NAMALWA (cell line): ENCODE measurements around the gene TNFSF4.
A peak's percentile ranks its signal among the peaks of the same experiment; 100 is the strongest.

Experiments
- DNase-seq: peaks from one replicate; pipeline ENCODE4 v3.0.0-alpha.2; 2015; ENCODE audit warnings: low spot score

The TNFSF4 gene

DNA sequence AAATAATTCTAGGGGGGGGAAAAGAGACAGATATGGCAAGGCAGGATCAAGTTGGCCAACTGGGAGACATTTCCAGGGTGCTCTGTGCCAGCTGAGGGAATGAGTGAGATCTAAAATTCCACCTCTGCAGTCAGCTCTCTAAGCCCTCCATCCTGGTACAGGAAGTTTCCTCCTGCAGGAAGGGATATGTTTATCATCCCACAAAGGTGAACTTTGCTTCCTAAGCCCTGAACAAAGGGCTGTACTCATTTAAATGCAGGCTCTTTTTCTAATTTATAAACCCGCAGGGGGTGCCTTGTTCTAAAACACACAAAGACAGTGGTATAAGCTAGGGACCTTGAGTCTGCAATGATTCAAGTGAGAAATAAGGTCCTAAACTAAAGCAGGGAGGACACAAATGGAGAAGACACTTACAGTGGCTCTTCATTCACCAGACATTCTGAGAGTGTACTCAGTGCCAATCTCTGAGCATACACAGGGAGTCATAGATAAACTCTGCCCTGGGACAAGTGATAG, 3.6 kb upstream of the TNFSF4 start:
- no peak for DNase-seq

DNA sequence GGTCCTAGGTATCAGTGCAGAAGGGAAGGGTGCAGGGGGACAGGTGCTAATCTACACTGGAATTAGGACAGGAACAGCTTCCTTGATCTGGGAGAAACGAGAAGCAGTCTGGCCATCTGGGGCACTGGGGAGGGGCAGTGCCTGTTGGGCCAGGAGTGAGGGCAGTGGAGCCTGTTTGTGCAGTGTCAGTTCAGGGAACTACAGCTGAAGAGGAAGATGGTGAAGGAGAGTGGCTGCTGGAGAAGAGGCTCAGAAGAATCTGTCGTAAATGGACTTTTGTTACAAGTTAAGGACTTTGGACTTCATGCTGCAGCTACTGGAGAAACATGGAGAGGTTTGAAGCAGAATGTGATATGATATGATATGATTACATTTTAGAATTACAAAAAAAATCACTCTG, 3.2 kb upstream of the TNFSF4 start:
- no peak for DNase-seq

DNA sequence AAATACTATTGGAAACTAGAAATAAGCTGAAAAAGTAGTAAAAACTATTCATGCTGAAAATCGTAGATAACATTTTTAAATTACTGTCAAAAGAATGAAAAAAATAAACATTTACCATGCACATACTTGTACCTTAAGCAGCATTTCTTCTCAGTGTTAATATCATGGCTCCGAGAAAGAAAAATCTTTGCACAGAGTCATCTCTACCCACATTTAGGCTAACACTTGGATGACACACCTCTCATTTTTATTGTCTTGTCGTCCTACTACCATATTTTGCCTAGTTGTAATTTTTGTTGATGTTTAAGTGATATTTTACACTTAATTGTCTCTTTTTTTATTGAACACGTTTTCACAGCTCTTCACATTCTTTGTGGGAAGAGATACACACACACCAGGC, 1.7 kb upstream of the TNFSF4 start:
- no peak for DNase-seq

DNA sequence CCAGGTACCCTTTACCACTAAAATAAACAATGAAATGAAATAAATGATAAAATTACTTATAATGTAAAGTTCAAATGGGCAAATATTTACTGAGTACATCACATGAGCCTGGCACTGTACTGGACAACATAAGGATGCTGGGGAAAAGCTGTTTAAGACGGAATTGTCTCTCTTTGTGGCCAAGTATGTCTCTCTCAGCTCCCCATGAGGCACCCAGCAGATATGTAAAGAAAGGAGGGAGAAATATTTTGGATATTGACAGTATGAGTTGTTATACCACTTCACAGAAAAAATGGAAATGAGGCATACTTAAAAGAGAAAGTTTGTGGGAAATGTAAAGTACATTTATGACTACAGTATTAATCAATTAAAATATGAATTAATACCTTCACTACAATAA, 1.0 kb upstream of the TNFSF4 start:
- DNase-seq: no peak

DNA sequence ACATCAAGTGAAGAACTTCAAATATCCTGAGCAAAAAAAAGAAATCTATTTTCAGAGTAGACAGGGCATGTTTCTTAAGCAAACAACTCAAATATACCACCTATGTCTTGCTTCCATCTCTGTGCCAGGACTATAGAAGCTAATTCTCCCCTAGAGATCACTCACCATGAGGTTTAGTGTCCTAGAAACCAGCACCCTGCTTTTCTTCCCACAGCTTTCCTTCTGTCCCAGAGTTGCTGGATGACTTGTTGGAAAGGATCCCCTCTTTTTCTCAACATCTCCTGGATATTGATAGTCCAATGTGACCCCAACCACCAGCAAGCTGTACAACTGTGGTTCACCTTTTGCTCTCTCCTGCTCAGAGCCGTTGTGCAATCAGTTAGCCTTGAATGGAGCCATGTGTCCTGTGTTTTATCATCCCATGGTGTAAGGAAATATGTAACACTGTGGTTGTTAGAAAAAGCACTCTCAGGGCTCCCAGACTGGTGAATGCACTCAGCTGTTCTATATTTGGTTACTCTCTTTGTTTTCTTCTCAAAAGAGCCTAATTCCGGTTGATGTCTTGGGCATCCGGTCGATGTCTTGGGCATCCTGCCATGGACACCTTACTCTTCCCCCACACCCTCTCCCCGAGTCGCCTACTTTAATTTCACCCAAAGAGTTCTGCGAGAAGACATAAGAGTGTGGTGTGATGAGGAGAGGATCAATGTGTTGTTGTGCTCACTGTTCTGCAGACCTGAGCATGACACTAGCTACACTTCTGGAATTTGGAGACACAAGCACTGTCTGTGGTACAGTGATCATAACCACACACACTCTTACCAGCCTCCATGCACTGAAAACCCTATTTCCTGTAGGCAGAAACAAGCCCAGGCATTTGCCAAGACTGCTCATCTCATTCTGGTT, 1.7 kb downstream of the TNFSF4 start:
- DNase-seq: no peak

DNA sequence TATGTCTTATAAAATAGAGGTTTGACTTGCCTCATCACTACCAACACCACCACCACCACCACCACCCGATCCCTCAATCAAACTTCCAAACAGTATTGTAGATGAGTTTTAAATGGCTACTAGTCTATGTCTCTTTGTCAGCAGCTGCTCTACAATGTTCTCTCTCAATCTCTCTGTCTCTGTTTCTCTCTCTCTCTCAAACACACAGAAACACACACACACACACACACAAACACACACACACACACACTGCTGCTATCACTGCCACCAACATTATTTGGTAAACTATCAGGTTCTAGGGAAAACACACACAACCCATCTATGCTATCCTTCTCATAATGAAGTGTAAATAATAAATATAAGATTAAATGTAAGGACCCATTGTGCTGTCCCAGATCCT, 2.4 kb downstream of the TNFSF4 start:
- no peak for DNase-seq

DNA sequence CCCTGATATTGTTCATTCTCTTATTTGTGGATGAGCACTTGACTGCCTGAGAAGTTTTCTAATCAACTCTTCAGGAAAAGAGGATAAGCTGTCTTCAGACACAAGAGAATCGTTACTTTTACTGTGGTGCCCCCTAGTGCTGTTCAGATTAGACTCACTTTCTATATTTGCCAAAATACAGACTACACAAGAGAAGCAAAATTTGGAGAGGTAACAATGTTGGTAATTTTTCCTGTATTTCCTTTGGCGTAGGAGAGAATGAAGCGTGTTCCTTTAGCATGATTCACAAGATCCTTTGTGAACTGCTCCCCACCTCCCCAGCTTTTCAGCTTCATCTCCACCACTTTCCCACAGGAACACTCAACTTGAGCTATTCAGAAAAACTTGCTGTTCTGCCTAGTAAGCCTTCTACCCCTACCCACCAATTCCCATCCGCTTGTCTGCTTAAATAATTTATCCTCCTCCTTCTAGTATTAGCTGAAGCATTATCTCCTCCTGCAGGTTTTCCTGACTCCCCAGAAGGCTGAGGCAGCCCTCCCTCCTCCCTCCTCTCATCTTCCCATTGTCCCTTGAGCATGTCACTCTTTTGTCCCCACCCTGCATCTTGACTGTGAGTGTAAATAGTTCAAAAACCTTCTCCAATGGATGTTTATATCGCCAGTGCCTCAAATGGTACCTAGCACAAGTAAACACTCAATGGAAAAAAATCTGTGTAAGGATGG, 4.5 kb downstream of the TNFSF4 start:
- DNase-seq: peak; percentile 56

DNA sequence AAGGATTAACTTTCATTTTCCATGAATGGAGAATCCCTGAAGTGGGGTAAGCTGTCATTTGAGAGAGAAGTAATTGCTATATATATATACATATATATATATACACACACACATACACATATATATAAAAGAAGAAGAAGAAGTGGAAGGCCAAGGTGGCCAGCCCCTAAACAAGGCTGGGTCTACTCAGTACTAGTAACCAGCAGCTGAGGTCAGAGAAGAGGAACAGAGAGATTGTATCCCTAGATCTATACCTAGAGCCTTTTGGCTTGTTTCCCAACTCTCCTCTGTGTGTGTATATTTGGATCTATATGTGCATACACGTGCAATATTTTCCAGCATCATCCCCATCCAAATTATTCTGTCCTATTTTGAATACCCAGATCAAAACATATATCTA, 5.2 kb downstream of the TNFSF4 start:
- DNase-seq: no peak

DNA sequence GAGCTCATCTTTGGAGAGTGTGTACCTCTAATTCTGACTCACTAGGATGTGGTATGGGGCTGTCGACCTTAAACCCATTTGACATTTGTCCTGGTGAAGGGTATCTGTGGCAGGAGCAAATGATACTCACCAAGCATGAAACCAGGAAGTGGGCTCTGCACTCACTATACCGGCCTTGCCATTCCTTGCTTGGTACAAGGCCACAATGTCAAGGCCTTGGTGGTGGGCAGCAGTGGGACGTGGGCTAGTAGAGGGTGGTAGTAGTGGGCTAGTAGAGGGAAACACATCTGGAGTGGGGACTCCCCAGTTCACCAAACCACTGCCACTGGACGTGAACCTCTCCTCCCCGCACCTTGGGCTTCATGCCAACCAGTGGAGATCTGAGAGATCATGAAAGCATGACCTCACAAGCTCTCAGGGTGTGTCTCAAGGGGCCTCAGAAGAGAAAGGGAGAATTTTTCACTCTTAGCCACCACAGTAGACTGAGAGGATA, 11.5 kb downstream of the TNFSF4 start:
- peak; percentile 55 for DNase-seq

DNA sequence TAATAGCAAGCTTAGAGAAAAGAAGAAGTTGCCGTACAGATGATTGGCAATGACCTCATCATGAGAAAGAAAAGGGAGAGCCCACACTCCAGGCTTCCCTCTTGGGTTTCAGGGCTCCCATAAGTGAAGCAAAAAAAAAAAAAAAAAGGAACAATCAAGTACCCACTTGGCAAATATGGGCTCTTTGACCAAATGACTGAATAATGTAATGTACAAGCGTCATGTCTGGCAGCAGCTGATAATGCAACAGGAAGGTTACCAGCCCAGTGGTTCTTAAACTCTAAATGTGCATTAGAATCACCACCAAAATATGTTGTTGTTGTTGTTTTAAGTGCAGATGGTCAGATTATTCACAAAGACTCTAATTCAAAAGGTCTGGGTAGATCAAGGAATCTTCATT, 13.5 kb downstream of the TNFSF4 start:
- DNase-seq: no peak

DNA sequence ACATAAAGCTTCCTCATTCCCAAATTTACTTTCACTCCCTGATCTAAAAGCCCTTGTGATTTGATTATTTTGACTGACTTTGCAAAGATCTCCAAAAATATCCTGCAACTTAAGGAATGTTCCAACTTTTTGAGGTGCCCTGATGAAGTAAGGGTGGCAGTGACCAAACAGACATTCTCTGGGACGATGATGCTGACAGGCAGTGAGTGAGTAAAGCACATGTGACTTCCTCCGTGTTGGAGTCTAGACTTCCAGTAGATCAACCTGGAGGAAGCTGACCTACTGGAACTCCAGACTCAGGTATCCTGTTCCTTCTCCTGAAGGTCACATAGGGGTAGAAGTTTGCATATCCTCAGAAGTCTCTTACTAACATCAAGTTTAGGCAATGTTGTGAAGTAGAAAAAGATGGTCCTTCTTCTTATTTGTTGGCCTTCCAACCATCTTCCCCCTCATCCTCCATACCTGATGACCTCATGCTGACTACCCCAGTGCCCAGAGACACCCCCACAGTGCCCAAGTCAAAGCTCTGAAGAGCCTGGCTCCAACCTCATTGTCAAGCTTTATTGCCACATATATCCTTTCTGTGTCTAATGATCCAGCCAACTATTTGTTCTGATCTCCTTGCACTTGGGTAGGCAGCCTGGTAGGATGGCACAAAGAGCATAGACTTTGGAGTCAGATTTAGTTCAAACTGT, 16.0 kb downstream of the TNFSF4 start:
- DNase-seq: no peak

DNA sequence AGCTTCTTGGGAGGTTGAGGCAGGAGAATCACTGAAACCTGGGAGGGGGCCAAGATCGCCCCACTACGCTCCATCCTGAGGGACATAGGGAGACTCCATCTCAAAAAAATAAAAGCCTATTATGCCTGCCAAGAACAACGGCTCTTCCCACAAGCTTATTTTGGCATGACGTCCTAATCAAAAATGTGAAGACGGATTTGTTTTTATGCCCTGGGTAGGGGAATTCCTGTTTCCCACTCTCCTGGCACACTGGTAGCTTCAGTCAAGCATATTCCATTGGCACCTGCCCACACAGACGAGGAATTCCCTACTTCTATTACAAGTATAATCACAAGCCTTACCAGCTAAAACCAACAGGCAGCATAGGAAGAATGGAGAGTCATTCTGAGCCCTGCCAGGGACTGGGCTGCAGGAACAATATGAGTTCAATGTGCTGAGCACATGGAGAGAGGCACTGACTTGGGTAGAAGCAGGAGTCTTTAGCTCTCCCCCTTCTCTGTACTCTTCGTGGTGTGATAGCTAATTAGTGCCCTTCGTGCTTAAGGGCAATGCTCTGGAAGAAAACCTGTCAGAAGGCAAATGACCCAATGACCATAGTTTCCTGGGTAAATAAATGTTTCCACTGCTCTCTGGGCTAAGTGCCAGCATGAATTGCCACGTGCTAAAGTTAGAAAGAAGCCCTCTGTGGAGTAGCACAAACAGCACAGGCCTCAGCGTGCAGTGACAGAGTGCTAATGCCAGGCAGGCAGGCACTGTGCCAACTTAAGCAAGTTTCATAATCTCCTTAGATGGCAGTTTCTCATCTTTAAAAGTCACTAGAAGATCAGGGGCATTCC, 16.8 kb downstream of the TNFSF4 start:
- DNase-seq: peak; percentile 20

DNA sequence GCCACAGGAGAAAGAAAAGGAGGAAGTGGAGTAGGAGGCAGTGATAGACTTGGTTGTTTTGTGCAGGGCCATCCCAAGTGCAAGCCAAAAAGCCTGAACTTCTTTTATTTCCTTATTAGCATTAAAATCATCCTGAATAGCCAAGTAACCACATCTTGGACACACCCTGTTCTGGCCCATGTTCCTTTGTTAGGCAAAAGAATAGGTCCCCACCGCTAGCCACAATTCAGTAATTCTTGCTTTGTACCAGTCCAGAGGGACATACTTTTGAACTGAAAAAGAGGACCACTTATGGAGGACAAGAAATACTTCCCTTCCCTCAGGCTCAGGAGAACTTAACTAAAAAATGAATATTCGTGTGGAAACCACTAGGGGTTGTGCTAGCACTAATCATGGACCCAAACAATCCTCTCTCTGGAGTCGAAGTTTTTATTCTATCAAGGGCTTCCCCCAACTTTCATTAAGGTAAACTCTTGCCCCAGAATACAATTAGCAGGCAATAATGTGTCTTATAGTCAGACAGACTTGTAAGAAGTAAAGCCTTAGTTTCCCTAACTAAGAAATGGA, 19.4 kb downstream of the TNFSF4 start:
- DNase-seq: no peak

DNA sequence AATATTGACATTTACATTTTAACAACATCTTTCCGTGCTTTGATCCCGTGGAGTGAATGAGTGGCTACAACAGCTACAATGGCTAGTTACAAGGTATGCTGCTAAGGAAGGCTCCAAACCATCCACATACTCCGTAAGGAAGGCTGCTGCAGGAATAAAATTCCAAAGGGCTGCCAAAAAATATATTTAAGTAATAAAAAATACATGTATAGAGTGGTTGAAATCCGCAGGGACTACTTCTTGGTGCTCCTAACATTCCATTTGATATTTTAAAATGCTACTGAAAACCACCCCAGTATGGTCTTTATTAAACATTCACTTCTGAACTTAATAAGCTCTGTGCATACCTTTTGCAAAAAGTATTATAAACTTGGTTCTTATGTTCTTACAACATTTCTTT, 25.3 kb downstream of the TNFSF4 start:
- DNase-seq: no peak

DNA sequence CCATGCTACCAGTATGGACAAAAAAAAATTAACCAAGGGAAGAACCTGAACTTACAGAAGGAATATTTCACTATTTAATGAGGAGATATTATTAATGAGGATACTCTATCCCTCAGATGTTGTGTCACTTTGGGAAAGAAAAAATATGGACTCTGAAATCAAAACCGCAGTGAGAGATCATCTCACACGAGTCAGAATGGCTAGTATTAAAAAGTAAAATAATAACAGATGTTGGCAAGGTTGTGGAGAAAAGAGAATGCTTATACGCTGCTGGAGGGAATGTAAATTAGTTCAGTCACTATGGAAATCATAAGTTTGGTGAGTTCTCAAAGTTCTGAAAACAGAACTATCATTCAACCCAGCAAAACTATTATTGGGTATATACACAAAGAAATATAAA, 30.9 kb downstream of the TNFSF4 start:
- no peak for DNase-seq

DNA sequence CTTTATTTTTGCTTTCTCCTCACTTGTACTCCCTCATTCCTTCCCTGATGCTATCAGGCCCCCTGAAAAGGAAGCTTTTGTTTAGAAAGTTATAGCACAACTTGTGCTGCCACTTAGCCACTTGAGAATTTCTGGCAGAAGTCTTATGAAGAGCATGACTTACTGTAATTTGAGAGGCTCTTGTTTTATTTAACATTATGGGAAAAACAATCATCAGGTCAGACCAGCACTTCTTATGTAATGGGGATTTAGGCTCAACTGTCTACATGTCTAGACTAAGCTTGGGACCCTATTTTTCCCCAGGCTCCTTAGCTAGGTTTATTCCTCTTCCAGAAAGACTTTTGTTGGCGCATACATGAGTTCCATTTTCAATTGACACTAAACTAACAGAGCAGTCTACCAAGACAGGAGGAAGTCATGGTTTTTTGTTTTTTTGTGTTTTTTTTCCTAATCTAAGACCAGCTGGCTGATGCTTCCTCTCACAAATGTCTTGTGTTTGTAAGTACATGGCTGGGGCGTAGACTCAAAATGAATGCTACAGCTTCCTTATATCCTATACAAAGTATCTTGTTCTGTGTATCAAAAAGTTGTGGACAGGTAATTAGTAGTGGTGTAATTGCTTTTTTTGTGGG, 31.5 kb downstream of the TNFSF4 start:
- DNase-seq: no peak

DNA sequence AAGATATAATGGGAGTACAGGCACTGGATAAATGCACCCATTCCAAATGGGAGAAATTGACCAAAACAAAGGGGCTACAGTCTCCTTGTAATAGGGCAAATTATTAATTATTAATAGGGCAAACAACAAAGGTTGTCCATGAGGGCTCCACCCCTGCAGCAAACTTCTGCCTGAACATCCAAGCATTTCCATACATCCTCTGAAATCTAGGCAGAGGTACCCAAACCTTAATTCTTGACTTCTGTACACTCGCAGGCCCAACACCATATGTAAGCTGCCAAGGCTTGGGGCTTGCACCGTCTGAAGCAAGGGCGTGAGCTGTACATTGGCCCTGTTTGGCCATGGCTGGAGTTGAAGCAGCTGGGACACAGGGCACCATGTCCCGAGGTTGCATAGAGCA, 33.7 kb downstream of the TNFSF4 start:
- no peak for DNase-seq

DNA sequence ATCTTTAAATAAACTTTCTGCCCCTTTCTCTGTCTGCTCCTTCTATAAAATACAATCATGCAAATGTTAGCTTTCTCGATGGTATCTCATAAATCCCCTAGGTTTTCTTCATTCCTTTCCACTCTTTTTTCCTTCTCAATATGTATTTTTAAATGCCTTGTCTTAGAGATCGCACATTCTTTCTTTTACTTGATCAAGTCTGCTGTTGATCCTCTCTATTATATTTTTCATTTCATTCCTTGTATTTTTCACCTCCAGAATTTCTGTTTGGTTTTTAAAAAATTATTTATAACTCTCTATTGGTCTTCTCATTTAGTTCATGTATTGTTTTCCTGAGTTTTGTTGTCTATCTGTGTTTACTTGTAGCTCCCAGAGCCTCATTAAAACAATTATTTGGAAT, 36.0 kb downstream of the TNFSF4 start:
- no peak for DNase-seq

DNA sequence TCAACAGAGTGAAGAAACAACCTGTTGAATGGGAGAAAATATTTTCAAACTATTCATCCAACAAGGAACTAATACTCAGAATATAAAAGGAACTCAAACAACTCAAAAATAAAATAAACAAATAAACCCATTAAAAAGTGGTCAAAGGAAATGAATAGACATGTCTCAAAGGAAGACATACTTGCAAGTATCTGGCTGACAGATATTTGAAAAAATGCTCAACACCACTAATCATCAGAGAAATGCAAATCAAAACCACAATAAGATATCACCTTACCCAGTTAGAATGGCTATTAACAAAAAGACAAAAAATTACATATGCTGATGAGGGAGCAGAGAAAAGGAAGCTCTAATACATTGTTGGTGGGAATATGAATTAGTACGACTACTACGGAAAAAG, 38.2 kb downstream of the TNFSF4 start:
- no peak for DNase-seq

DNA sequence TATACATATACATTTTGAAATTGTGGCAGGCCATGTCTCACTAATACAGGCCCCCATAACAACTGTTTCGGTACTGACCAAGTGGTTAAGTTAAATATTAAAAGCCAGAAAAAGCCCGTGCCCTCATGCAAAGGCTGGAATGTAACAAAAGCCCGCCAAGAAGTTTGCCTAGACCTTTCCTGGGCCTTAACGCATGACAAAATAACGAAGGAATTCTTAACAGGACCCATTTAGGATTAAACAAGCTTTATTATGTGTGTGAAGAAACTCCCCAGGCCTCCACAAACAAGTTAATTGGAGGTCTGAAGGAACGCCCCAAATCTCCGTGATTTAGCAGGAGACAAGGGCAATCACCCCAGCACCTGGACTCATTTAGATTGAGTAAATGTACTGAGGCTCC, 42.4 kb downstream of the TNFSF4 start:
- no peak for DNase-seq

DNA sequence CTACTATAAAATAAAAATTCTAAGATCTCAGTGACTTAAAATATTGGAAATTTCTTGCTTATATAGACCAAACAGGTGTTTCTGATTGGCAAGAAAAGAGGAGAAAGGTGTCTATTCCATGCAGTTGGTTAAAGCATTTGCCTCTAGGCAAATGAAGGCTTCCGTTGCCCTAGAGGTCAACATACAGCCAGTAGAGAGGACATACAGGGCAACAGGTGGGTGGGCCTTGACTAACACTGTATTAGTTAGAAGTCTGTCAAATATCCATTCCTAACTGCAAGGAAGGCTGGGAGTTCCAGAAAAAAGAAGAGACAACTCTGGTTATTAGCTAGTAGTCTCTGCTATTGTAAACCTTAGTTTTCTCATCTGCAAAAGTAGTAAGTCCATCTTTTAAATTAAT, 43.0 kb downstream of the TNFSF4 start:
- no peak for DNase-seq
